ENCODE data around the gene ISYNA1.

ISYNA1 gene

GRCh38 chr19:18437491-18438330 lies at the start of gene ISYNA1:
Gene ISYNA1, minus strand, starts transcription at chr19:18438133. Its CDS starts 154 bp downstream, at chr19:18437979.
- DNase-seq = peak; percentile 84

- DNase-seq = no peak
Observed at GRCh38 chr19:18486746-18487145, 48.8 kb upstream of the ISYNA1 start.

GRCh38 chr19:18484992-18485391 lies 47.1 kb upstream of the ISYNA1 start:
- no peak for DNase-seq

GRCh38 chr19:18483119-18483890 lies 45.4 kb upstream of the ISYNA1 start:
- DNase-seq = no peak

GRCh38 chr19:18481505-18482222 lies 43.7 kb upstream of the ISYNA1 start:
- no peak for DNase-seq

- DNase-seq = no peak
Observed at GRCh38 chr19:18480006-18480691, 42.2 kb upstream of the ISYNA1 start.

- DNase-seq = peak; percentile 86
Observed at GRCh38 chr19:18478545-18479311, 40.8 kb upstream of the ISYNA1 start.

- no peak for DNase-seq
Observed at GRCh38 chr19:18477974-18478373, 40.0 kb upstream of the ISYNA1 start.

- no peak for DNase-seq
Observed at GRCh38 chr19:18477042-18477779, 39.3 kb upstream of the ISYNA1 start.

GRCh38 chr19:18476507-18477041 lies 38.6 kb upstream of the ISYNA1 start:
- DNase-seq = no peak

- DNase-seq = no peak
Observed at GRCh38 chr19:18475762-18476331, 37.9 kb upstream of the ISYNA1 start.

GRCh38 chr19:18475004-18475453 lies 37.1 kb upstream of the ISYNA1 start:
- no peak for DNase-seq

GRCh38 chr19:18474366-18474887 lies 36.5 kb upstream of the ISYNA1 start:
- no peak for DNase-seq

GRCh38 chr19:18473706-18474087 lies 35.8 kb upstream of the ISYNA1 start:
- no peak for DNase-seq

- no peak for DNase-seq
Observed at GRCh38 chr19:18473003-18473705, 35.2 kb upstream of the ISYNA1 start.

GRCh38 chr19:18470787-18471186 lies 32.9 kb upstream of the ISYNA1 start:
- DNase-seq = no peak

GRCh38 chr19:18469069-18469846 lies 31.3 kb upstream of the ISYNA1 start:
- peak; percentile 80 for DNase-seq

GRCh38 chr19:18468517-18468916 lies 30.6 kb upstream of the ISYNA1 start:
- DNase-seq = no peak

GRCh38 chr19:18467978-18468377 lies 30.0 kb upstream of the ISYNA1 start:
- no peak for DNase-seq
